NT2/D1 (cell line): ENCODE measurements around the gene CFAP70.
"Not testable (repeated sequence)": the region's sequence is repeated elsewhere in the genome, so short reads cannot be mapped to it uniquely, and the experiment has no call there.

Experiments used
- DNase-seq: peaks from one replicate; pipeline ENCODE4 v3.0.0-alpha.2; 2011; ENCODE audit warnings: low read depth, low spot score
- H3K27me3 ChIP-seq: 2 replicates; pipeline ENCODE4 v1.6.0; 2011; ENCODE audit warnings: mild to moderate bottlenecking; ENCODE audit not compliant: insufficient read length, insufficient read depth
- H3K36me3 ChIP-seq: 2 replicates; pipeline ENCODE4 v1.6.1; 2011; ENCODE audit warnings: mild to moderate bottlenecking, low read length, mixed read lengths; ENCODE audit not compliant: insufficient read depth, insufficient read length
- H3K4me1 ChIP-seq: 2 replicates; pipeline ENCODE4 v1.5.1; 2011; ENCODE audit not compliant: insufficient read depth, insufficient read length
- H3K4me3 ChIP-seq: 2 replicates; pipeline ENCODE4 v1.5.1; 2011; ENCODE audit warnings: low read depth; ENCODE audit not compliant: insufficient read length
- H3K9ac ChIP-seq: 2 replicates; pipeline ENCODE4 v1.6.0; 2011; ENCODE audit warnings: low read depth; ENCODE audit not compliant: insufficient read length
- H3K9me3 ChIP-seq: 2 replicates; pipeline ENCODE4 v1.5.1; 2011; ENCODE audit warnings: mild to moderate bottlenecking, low read length; ENCODE audit not compliant: insufficient read depth
- SUZ12 ChIP-seq: IDR thresholded peaks from 2 replicates; pipeline ENCODE4 v1.6.1; 2011; ENCODE audit not compliant: insufficient read length, insufficient read depth; ENCODE audit errors: extremely low read depth
- YY1 ChIP-seq: IDR thresholded peaks from 2 replicates; pipeline ENCODE4 v1.6.1; 2011; ENCODE audit not compliant: insufficient read length, insufficient read depth
- ZNF274 ChIP-seq: IDR thresholded peaks from 2 replicates; pipeline ENCODE4 v1.6.1; 2011; ENCODE audit warnings: mild to moderate bottlenecking, low read depth, low read length

The CFAP70 gene

DNA sequence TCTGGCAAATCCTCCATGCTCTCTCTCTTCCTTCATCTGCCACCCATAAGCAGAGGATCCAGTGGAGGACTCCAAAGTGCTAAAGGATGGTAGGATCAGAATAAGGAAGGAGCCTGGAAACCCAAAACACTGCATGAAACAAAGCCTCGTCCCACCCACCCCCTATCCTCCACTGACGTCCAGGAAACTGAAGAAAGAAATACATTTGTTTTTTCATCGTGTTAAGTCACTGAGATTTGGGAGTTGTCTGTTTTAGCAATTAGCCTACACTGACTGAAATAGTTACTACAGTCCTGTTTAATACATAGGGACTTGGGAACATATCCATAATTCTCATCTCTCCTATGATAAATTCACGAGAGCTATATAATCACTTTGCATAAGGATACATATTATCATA lies 40.4 kb upstream of the CFAP70 start:
- no peaks in the 10 kb centered on the region for H3K9me3 ChIP-seq

DNA sequence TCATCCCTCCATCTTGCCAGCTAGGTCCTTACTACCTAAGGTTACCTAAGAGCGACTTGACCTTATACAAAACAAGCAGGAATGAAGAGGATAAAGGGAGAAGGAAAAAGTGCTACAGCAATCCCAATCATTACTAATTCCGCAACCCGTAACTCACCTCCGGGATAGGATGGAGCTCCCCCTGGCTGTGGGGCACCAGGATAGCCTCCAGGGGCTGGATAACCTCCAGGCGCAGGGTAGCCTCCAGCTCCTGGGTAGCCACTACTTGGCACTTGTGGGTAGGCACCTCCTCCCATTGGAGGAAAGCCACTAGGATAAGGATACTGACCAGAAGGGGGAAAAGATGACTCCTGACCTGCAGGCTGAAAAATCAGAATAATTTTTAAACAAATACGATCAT lies 39.4 kb upstream of the CFAP70 start:
- TF ChIP-seq SUZ12 (no peak), YY1 (no peak), ZNF274 (no peak)
- Histone ChIP-seq H3K36me3 (peaks cover 30% of the 10 kb centered on the region), H3K4me1 (no peaks in the 10 kb centered on the region), H3K9ac (no peak overlapping the region), H3K27me3 (no peaks in the 10 kb centered on the region), H3K9me3 (no peaks in the 10 kb centered on the region), H3K4me3 (no peak overlapping the region)
- DNase-seq: no peak

More for the DNA sequence above, 40.4 kb upstream of the CFAP70 start:
- no peak for DNase-seq
- H3K36me3 ChIP-seq: peaks cover 30% of the 10 kb centered on the region
- no peaks in the 10 kb centered on the region for H3K27me3 ChIP-seq
- TF ChIP-seq YY1 (no peak), ZNF274 (no peak), SUZ12 (no peak)
- no peak overlapping the region for H3K9ac ChIP-seq
- no peaks in the 10 kb centered on the region for H3K4me1 ChIP-seq
- no peak overlapping the region for H3K4me3 ChIP-seq

- not testable (repeated sequence) for H3K9ac ChIP-seq, DNase-seq, H3K9me3 ChIP-seq, H3K4me3 ChIP-seq, H3K27me3 ChIP-seq, H3K4me1 ChIP-seq
- H3K36me3 ChIP-seq: peaks cover 38% of the 10 kb centered on the region
These were observed 35.7 kb upstream of the CFAP70 start for GRCh38 chr10:73394325-73394724.

- no peak for TF ChIP-seq YY1
- no peak overlapping the region for H3K9ac ChIP-seq
- no peak overlapping the region for H3K4me3 ChIP-seq
- no peaks in the 10 kb centered on the region for H3K9me3 ChIP-seq
- peaks cover 39% of the 10 kb centered on the region for H3K36me3 ChIP-seq
- no peaks in the 10 kb centered on the region for H3K27me3 ChIP-seq
- H3K4me1 ChIP-seq: no peaks in the 10 kb centered on the region
- DNase-seq: no peak
These were observed 29.6 kb upstream of the CFAP70 start for GRCh38 chr10:73388228-73388627.

- Histone ChIP-seq H3K27me3 (no peaks in the 10 kb centered on the region), H3K9me3 (no peaks in the 10 kb centered on the region), H3K36me3 (peaks cover 52% of the 10 kb centered on the region), H3K4me1 (no peaks in the 10 kb centered on the region), H3K4me3 (no peak overlapping the region), H3K9ac (no peak overlapping the region)
- no peak for DNase-seq
- no peak for TF ChIP-seq YY1
- no peak for TF ChIP-seq SUZ12
- no peak for TF ChIP-seq ZNF274
These were observed 27.9 kb upstream of the CFAP70 start for GRCh38 chr10:73386583-73386982.

GRCh38 chr10:73379064-73379748 lies 20.5 kb upstream of the CFAP70 start:
- Histone ChIP-seq H3K9me3 (no peaks in the 10 kb centered on the region), H3K4me3 (no peak overlapping the region), H3K36me3 (peaks cover 53% of the 10 kb centered on the region), H3K27me3 (no peaks in the 10 kb centered on the region), H3K4me1 (no peaks in the 10 kb centered on the region), H3K9ac (no peak overlapping the region)
- no peak for DNase-seq
- TF ChIP-seq SUZ12: no peak
- no peak for TF ChIP-seq ZNF274
- no peak for TF ChIP-seq YY1

DNA sequence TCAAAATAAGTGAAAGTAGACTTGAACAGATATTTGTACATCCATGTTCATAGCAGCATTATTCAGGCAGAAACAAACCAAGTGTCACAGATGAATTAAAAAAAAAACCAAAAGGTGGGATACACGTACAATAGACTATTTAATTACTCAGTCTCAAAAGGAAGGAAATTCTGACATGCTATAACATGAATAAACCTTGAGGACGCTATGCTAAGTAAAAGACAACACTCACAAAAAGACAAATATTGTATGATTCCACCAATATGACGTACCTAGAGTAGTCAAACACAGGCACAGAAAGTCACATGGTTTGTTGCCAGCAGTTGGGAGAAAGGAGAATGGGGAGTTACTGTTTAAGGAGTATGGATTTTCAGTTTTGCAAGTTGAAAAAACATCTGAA lies 18.0 kb upstream of the CFAP70 start:
- Histone ChIP-seq H3K36me3 (peaks cover 39% of the 10 kb centered on the region), H3K4me3 (no peak overlapping the region), H3K27me3 (no peaks in the 10 kb centered on the region), H3K4me1 (no peaks in the 10 kb centered on the region), H3K9me3 (no peaks in the 10 kb centered on the region), H3K9ac (no peak overlapping the region)
- TF ChIP-seq ZNF274: no peak
- no peak for TF ChIP-seq YY1
- TF ChIP-seq SUZ12: no peak
- DNase-seq: no peak

DNA sequence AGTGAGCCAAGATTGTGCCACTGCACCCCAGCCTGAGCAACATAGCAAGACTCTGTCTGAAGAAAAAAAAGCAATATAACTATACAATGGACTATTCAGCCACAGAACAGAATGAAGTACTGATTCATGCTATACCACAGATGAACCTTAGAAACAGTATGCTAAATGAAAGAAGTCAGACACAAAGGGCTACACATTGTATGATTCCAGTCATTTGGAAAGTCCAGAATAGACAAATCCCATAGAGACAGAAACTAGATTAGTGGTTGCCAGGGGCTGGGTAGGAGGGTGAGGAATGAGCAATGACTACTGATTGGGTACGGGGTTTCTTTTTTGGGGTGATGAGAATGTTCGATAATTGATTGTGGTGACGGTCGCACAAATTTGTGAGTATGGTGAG lies 9.6 kb upstream of the CFAP70 start:
- Histone ChIP-seq H3K9ac (no peak overlapping the region), H3K4me1 (no peaks in the 10 kb centered on the region), H3K9me3 (no peaks in the 10 kb centered on the region), H3K36me3 (peaks cover 12% of the 10 kb centered on the region), H3K27me3 (no peaks in the 10 kb centered on the region), H3K4me3 (no peak overlapping the region)
- no peak for DNase-seq
- no peak for TF ChIP-seq YY1
- no peak for TF ChIP-seq SUZ12
- no peak for TF ChIP-seq ZNF274
